ENCODE data around the gene ADGRV1.

DNA sequence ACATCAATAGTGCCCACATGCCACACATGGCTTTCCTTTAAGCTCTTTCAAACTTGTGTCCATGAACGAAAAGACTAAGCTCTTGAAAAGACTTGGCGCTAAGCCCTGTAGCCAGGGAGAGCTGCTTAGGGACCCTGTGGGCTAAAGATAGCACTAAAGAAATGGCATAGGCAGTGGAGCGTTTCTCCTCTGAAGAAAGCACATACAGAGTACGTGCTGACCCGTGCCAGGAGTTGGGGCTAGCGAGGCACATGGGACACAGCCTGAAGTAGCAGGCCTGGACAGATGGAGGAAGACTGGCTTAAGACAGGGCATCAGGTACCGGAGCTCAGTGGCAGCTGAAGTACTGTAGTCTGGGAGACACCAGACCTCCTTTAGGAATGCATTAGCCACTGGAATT, 39.7 kb downstream of the ADGRV1 start:
- TF ChIP-seq CREB1 (IDR thresholded peaks at IDR 0.05; ENCODE audit: low read depth) (no peak), TAF1 (IDR thresholded peaks at IDR 0.05; ENCODE audit: low read depth) (no peak)
